Measurements from ENCODE around the gene DUSP12. TPM values are rescaled to one million over a fixed set of nuclear protein-coding genes. Genes with fewer than 3 reads are reported as not detected.

Gene DUSP12
- total RNA-seq, 1 experiment from 2014 or later = 65.0 TPM

DNA sequence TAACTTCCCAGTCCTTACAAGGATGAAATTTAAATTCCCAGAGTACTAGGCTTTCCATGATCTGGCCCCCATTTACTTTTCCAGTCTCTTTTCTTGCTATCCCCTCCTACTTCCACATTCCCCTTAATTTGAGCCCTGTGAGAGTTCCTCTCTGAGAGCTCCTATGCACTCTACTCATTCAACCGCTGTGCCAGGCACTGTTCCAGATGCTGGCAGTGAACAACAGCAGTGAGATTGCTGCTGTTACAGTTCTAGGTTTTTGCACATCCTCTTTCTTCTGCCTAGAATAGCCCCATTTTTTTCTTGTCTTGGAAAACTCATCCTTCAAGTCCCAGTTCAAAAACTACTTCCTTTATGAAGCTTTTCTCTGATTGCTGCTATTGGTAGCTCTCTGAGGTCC is 35.4 kb downstream of the DUSP12 start:
- no peak overlapping the region for H3K27ac Mint-ChIP-seq (ENCODE audit: low read depth, unreplicated experiment)

GRCh38 chr1:161787355-161787754 is 37.8 kb downstream of the DUSP12 start:
- TF ChIP-seq CTCF (IDR thresholded peaks at IDR 0.05; ENCODE audit: unreplicated experiment) = no peak
- intact Hi-C loops (cut with micrococcal nuclease) = no loop called here
- CTCF ChIA-PET = interaction anchor here (1.4 kb wide), 1 partner anchor 249 kb away, joined by 10 read pairs; no protein-coding TSS in a partner anchor
- POLR2A ChIA-PET = no interaction called here
- DNase-seq (ENCODE audit: unreplicated experiment) = no peak
- Mint-ChIP-seq H3K4me3 (ENCODE audit: unreplicated experiment) (no peak overlapping the region), H3K27me3 (ENCODE audit: insufficient read depth, unreplicated experiment) (no peaks in the 10 kb centered on the region), H3K36me3 (ENCODE audit: insufficient read depth, unreplicated experiment) (peaks cover 66% of the 10 kb centered on the region), H3K4me1 (ENCODE audit: insufficient read depth, unreplicated experiment) (peaks cover 11% of the 10 kb centered on the region), H3K27ac (ENCODE audit: low read depth, unreplicated experiment) (peak overlapping the region; percentile 8), H3K9me3 (ENCODE audit: unreplicated experiment) (no peaks in the 10 kb centered on the region)
- BruUV-seq (replicated peaks) = no TSS peak

More for the DNA sequence above, 35.4 kb downstream of the DUSP12 start:
- intact Hi-C loops (cut with micrococcal nuclease) = no loop called here
- Mint-ChIP-seq H3K9me3 (ENCODE audit: unreplicated experiment) (no peaks in the 10 kb centered on the region), H3K4me1 (ENCODE audit: insufficient read depth, unreplicated experiment) (no peaks in the 10 kb centered on the region), H3K36me3 (ENCODE audit: insufficient read depth, unreplicated experiment) (peaks cover 58% of the 10 kb centered on the region), H3K27me3 (ENCODE audit: insufficient read depth, unreplicated experiment) (no peaks in the 10 kb centered on the region), H3K4me3 (ENCODE audit: unreplicated experiment) (no peak overlapping the region)
- TF ChIP-seq CTCF (IDR thresholded peaks at IDR 0.05; ENCODE audit: unreplicated experiment) = no peak
- no TSS peak for BruUV-seq (replicated peaks)
- no peak for DNase-seq (ENCODE audit: unreplicated experiment)
- ChIA-PET POLR2A (interaction anchor here (0.6 to 1.0 kb wide), 3 partner anchors 13 to 253 kb away, joined by 3 read pairs; no protein-coding TSS in a partner anchor), CTCF (interaction anchor here (0.5 to 3.8 kb wide), 8 partner anchors 7 to 270 kb away, joined by 3 to 27 read pairs (median 3); partner anchors contain the start of gene OLFML2B)

DNA sequence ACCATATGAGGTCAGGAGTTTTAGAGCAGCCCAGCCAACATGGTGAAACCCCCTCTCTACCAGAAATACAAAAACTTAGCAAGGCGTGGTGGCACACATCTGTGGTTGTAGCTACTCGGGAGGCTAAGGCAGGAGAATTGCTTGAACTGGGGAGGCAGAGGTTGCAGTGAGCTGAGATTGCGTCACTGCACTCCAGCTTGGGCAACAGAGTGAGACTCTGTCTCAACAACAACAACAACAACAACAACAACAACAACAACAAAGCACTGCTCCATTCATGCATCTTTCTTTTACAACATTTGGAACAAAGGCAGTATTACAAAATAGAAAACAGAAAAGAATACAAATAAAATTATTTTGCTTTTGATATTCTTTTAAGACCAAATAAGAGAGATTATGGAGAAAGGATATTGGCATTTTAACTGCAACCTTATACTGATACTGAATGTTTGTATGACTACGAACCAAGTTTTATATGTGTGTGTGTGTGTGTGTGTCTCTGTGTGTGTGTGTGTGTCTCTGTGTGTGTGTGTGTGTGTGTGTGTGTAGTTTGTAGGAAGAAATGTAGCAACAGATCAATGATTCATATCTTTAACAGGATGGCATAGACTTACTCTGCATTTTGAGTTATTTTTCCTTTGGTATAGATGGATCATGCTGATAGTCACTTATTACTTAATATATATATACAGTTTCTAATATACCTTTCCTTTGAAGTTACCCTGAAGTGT is 41.2 kb downstream of the DUSP12 start:
- H3K4me1 Mint-ChIP-seq (ENCODE audit: insufficient read depth, unreplicated experiment) = peaks cover 18% of the 10 kb centered on the region
- no TSS peak for BruUV-seq (replicated peaks)
- H3K27ac Mint-ChIP-seq (ENCODE audit: low read depth, unreplicated experiment) = no peak overlapping the region
- DNase-seq (ENCODE audit: unreplicated experiment) = no peak
- H3K9me3 Mint-ChIP-seq (ENCODE audit: unreplicated experiment) = no peaks in the 10 kb centered on the region
- no peaks in the 10 kb centered on the region for H3K27me3 Mint-ChIP-seq (ENCODE audit: insufficient read depth, unreplicated experiment)
- H3K4me3 Mint-ChIP-seq (ENCODE audit: unreplicated experiment) = no peak overlapping the region
- intact Hi-C loops (cut with micrococcal nuclease) = loop anchor here (5.0 to 10.0 kb wide), 2 partner anchors 172 to 604 kb away; no protein-coding TSS in a partner anchor
- no peak for TF ChIP-seq CTCF (IDR thresholded peaks at IDR 0.05; ENCODE audit: unreplicated experiment)
- CTCF ChIA-PET = interaction anchor here (0.7 to 10.2 kb wide), 11 partner anchors 7 to 486 kb away, joined by 3 to 508 read pairs (median 22); no protein-coding TSS in a partner anchor
- peaks cover 55% of the 10 kb centered on the region for H3K36me3 Mint-ChIP-seq (ENCODE audit: insufficient read depth, unreplicated experiment)
- POLR2A ChIA-PET = interaction anchor here (1.0 to 3.8 kb wide), 5 partner anchors 17 to 246 kb away, joined by 3 to 67 read pairs (median 3); partner anchors contain the start of genes DUSP12 and OLFML2B

DNA sequence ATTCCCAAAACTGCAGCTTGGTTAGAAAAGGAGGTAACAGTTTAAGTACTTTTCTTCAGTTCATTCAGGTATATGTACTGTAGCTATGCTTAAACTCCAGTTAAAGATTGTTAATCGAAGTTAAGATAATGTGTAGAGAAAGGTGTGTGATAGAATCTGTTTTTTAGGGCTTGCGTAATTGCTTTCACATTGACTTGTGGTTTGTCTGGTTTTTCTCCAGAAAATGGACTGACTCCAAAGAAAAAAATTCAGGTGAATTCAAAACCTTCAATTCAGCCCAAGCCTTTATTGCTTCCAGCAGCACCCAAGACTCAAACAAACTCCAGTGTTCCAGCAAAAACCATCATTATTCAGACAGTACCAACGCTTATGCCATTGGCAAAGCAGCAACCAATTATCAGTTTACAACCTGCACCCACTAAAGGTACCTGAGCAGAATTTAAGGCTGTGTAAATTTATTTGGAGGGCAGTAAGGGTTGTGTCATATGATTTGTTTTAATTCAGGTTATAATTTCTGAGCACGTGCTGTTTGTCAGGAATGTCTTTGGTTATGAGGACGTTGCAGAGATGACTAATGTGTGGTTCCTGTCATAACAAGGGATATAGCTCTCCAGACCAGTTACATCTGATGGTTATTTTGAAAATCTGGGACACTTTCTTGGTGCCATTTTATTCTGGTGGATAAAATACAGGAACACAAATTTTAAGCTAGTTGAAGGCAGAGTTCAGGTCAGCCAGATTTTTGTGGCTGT is 42.5 kb downstream of the DUSP12 start:
- Mint-ChIP-seq H3K4me1 (ENCODE audit: insufficient read depth, unreplicated experiment) (peaks cover 18% of the 10 kb centered on the region), H3K27me3 (ENCODE audit: insufficient read depth, unreplicated experiment) (no peaks in the 10 kb centered on the region), H3K27ac (ENCODE audit: low read depth, unreplicated experiment) (peak overlapping the region; percentile 76), H3K4me3 (ENCODE audit: unreplicated experiment) (no peak overlapping the region), H3K36me3 (ENCODE audit: insufficient read depth, unreplicated experiment) (peaks cover 49% of the 10 kb centered on the region), H3K9me3 (ENCODE audit: unreplicated experiment) (no peaks in the 10 kb centered on the region)
- TF ChIP-seq CTCF (IDR thresholded peaks at IDR 0.05; ENCODE audit: unreplicated experiment) = no peak
- ChIA-PET CTCF (interaction anchor here (0.6 to 10.2 kb wide), 72 partner anchors 9 to 1008 kb away, joined by 3 to 508 read pairs (median 5); partner anchors contain the start of genes C1orf226, NOS1AP, OLFML2B and UHMK1), POLR2A (interaction anchor here (1.0 to 3.8 kb wide), 8 partner anchors 9 to 252 kb away, joined by 3 to 67 read pairs (median 6); partner anchors contain the start of genes DUSP12 and OLFML2B)
- intact Hi-C loops (cut with micrococcal nuclease) = loop anchor here (1.0 to 10.0 kb wide), 6 partner anchors 113 to 603 kb away; no protein-coding TSS in a partner anchor
- DNase-seq (ENCODE audit: unreplicated experiment) = peak; percentile 28
- no TSS peak for BruUV-seq (replicated peaks)
